Astrocyte (in vitro differentiated cells and primary cell): Measurements from ENCODE around the gene PRKCG.

Experiments used
- CTCF ChIP-seq: IDR thresholded peaks from 2 replicates; pipeline ENCODE4 v1.5.1; 2011; ENCODE audit warnings: low read depth, mild to moderate bottlenecking, inconsistent platforms, low read length, moderate library complexity; ENCODE audit not compliant: insufficient read depth
- EZH2 ChIP-seq: IDR thresholded peaks from 2 replicates; pipeline ENCODE4 v1.6.1; 2012; ENCODE audit warnings: mild to moderate bottlenecking, low read length, inconsistent platforms; ENCODE audit not compliant: insufficient read depth

GRCh38 chr19:53883231-53883661 lies 1.2 kb downstream of the PRKCG start:
- TF ChIP-seq CTCF (no peak), EZH2 (no peak)
